Gastrocnemius medialis (tissue), 4 donors: Measurements from ENCODE around the gene ZNF44.

Experiments
- POLR2A ChIP-seq, 2 donors: fragments of 450-650 bp; IDR thresholded peaks; one replicate each; pipeline ENCODE4 v1.6.1; 2017; ENCODE audit warnings: antibody characterized with exemption in 2 of 2, mild to moderate bottlenecking in 2 of 2, moderate library complexity in 2 of 2
- TF ChIP-seq, protein P1 (sequence below), 5 experiments: fragments of 450-650 bp in 3 of 5; fragments of 200-600 bp in 2 of 5; sonication (generic) in 2 of 5; IDR thresholded peaks in 4 of 5; conservative IDR thresholded peaks in 1 of 5; 1 replicate in 4 of 5; 2 replicates in 1 of 5; pipeline ENCODE4 v1.5.1; 2016 to 2019; ENCODE audit warnings: antibody characterized with exemption in 5 of 5, mild to moderate bottlenecking in 3 of 5, moderate library complexity in 3 of 5

DNA sequence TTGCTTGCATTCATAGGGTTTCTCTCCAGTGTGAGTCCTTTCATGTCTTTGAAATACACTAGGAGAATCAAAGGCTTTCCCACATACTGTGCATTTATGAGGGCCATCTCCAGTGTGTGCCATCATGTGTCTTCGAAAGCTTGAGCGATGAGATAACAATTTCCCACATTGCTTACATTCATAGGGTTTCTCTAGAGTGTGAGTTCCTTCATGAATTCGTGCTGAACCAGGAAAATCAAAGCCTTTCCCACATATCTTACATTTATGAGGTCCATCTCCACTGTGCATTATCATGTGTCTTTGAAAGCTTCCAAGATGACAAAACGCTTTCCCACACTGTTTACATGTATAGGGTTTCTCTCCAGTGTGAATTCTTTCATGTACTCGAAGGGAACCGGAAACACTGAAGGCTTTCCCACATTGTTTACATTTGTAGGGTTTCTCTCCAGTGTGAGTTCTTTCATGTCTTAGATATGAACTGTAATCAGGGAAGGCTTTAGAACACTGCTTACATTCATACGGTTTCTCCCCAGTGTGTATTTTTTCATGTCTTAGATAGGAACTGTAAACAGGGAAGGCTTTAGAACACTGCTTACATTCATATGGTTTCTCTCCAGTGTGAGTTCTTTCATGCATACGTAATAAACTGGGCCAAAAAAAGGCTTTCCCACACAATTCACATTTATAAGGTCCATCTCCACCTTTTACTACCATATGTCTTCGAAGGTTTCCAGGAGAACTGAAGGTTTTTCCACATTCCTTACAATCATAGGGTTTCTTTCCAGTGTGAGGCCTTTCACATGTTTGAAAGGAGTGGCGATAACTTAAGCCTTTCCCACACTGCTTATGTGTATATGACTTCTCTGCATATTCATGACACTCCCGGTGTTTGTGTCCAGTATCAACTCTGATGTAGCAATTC, 21.4 kb downstream of the ZNF44 start:
- TF ChIP-seq, protein P1, sequence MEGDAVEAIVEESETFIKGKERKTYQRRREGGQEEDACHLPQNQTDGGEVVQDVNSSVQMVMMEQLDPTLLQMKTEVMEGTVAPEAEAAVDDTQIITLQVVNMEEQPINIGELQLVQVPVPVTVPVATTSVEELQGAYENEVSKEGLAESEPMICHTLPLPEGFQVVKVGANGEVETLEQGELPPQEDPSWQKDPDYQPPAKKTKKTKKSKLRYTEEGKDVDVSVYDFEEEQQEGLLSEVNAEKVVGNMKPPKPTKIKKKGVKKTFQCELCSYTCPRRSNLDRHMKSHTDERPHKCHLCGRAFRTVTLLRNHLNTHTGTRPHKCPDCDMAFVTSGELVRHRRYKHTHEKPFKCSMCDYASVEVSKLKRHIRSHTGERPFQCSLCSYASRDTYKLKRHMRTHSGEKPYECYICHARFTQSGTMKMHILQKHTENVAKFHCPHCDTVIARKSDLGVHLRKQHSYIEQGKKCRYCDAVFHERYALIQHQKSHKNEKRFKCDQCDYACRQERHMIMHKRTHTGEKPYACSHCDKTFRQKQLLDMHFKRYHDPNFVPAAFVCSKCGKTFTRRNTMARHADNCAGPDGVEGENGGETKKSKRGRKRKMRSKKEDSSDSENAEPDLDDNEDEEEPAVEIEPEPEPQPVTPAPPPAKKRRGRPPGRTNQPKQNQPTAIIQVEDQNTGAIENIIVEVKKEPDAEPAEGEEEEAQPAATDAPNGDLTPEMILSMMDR (IDR thresholded peaks at IDR 0.05 in 4 of 5, conservative IDR thresholded peaks at IDR 0.05 in 1 of 5) = no peak
- TF ChIP-seq POLR2A (IDR thresholded peaks at IDR 0.05) = no peak
